Suprapubic skin (tissue), 4 donors: ENCODE results near the gene CYB5B. TPM values are rescaled to one million over a fixed set of nuclear protein-coding genes. Genes with fewer than 3 reads are reported as not detected.
"Not testable (repeated sequence)": the region's sequence is repeated elsewhere in the genome, so short reads cannot be mapped to it uniquely, and the experiment has no call there.

Experiments
- DNase-seq, 2 donors: peaks; one replicate each; pipeline ENCODE4 v3.0.0-alpha.2; 2019; ENCODE audit warnings: low spot score in 2 of 2
- H3K27ac ChIP-seq: fragments of 200-600 bp; sonication (generic); one replicate; pipeline ENCODE4 v1.5.1; 2019
- H3K27me3 ChIP-seq: fragments of 200-600 bp; sonication (generic); one replicate; pipeline ENCODE4 v1.5.1; 2019
- H3K36me3 ChIP-seq: fragments of 200-600 bp; sonication (generic); one replicate; pipeline ENCODE4 v1.5.1; 2019
- H3K4me1 ChIP-seq: fragments of 200-600 bp; sonication (generic); one replicate; pipeline ENCODE4 v1.5.1; 2019
- H3K4me3 ChIP-seq: fragments of 200-600 bp; sonication (generic); one replicate; pipeline ENCODE4 v1.5.1; 2019; ENCODE audit warnings: mild to moderate bottlenecking
- H3K9me3 ChIP-seq: fragments of 200-600 bp; sonication (generic); one replicate; pipeline ENCODE4 v1.5.1; 2019
- EP300 ChIP-seq: sonication (generic); formaldehyde crosslinking; IDR thresholded peaks from one replicate; pipeline ENCODE4 v1.6.1; 2017; ENCODE audit warnings: antibody characterized with exemption
- POLR2A ChIP-seq, 2 donors: fragments of 450-650 bp; IDR thresholded peaks; one replicate each; pipeline ENCODE4 v1.6.1; 2017; ENCODE audit warnings: antibody characterized with exemption in 2 of 2, mild to moderate bottlenecking in 2 of 2, moderate library complexity in 2 of 2
- POLR2AphosphoS5 ChIP-seq, 3 donors: sonication (generic); formaldehyde crosslinking; IDR thresholded peaks; one replicate each; pipeline ENCODE4 v1.6.1; 2017; ENCODE audit warnings: antibody characterized with exemption in 3 of 3
- WGBS: methylation state at CpG from one replicate; pipeline ENCODE4 v1.1.5; 2018; 5-methylcytosine and 5-hydroxymethylcytosine counted together
- total RNA-seq, 4 donors: library from RNA; depleted of rRNA; stranded (reverse); fragments of >200 nt; gene quantifications; one replicate each; pipeline ENCODE4 v1.1.0, GENCODE V29; 2016
- TF ChIP-seq, protein P1 (sequence below), 2 donors: fragments of 200-600 bp in 1 of 2; fragments of 450-650 bp in 1 of 2; sonication (generic) in 1 of 2; IDR thresholded peaks; one replicate each; pipeline ENCODE4 v1.5.1; 2016 to 2019; ENCODE audit warnings: antibody characterized with exemption in 2 of 2, mild to moderate bottlenecking in 1 of 2, moderate library complexity in 1 of 2

CYB5B gene
- total RNA-seq, 4 donors from 2014 or later: 33.2 to 69.1 (median 50.1) TPM

- Histone ChIP-seq H3K4me1 (peaks cover 28% of the 10 kb centered on the region), H3K36me3 (peaks cover 8% of the 10 kb centered on the region), H3K27ac (no peak overlapping the region), H3K9me3 (no peaks in the 10 kb centered on the region), H3K27me3 (no peaks in the 10 kb centered on the region), H3K4me3 (no peak overlapping the region)
- WGBS: 75% methylated on average over 1 of the region's 1 CpG
- DNase-seq: no peak
- TF ChIP-seq POLR2AphosphoS5 (IDR thresholded peaks at IDR 0.05) (no peak), EP300 (no peak), POLR2A (IDR thresholded peaks at IDR 0.05) (no peak)
- TF ChIP-seq, protein P1, sequence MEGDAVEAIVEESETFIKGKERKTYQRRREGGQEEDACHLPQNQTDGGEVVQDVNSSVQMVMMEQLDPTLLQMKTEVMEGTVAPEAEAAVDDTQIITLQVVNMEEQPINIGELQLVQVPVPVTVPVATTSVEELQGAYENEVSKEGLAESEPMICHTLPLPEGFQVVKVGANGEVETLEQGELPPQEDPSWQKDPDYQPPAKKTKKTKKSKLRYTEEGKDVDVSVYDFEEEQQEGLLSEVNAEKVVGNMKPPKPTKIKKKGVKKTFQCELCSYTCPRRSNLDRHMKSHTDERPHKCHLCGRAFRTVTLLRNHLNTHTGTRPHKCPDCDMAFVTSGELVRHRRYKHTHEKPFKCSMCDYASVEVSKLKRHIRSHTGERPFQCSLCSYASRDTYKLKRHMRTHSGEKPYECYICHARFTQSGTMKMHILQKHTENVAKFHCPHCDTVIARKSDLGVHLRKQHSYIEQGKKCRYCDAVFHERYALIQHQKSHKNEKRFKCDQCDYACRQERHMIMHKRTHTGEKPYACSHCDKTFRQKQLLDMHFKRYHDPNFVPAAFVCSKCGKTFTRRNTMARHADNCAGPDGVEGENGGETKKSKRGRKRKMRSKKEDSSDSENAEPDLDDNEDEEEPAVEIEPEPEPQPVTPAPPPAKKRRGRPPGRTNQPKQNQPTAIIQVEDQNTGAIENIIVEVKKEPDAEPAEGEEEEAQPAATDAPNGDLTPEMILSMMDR (IDR thresholded peaks at IDR 0.05): no peak
Measured at GRCh38 chr16:69440250-69440649, 15.8 kb downstream of the CYB5B start.

DNA sequence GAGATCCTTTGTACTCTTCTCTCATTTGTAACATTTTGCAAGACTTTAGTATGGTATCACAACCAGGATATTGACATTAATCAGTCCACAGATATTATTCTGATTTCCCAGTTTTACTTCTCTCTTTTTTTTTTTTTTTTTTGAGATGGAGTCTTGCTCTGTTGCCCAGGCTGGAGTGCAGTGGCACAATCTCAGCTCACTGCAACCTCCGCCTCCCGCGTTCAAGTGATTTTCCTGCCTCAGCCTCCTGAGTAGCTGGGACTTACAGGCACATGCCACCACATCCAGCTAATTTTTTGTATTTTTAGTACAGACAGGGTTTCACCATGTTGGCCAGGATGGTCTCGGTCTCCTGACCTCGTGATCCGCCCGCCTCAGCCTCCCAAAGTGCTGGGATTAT lies 16.6 kb downstream of the CYB5B start:
- not testable (repeated sequence) for H3K27ac ChIP-seq, DNase-seq, H3K36me3 ChIP-seq, H3K9me3 ChIP-seq, H3K4me3 ChIP-seq, H3K27me3 ChIP-seq
- peaks cover 32% of the 10 kb centered on the region for H3K4me1 ChIP-seq
- WGBS: 100% methylated on average over 7 of the region's 7 CpGs

DNA sequence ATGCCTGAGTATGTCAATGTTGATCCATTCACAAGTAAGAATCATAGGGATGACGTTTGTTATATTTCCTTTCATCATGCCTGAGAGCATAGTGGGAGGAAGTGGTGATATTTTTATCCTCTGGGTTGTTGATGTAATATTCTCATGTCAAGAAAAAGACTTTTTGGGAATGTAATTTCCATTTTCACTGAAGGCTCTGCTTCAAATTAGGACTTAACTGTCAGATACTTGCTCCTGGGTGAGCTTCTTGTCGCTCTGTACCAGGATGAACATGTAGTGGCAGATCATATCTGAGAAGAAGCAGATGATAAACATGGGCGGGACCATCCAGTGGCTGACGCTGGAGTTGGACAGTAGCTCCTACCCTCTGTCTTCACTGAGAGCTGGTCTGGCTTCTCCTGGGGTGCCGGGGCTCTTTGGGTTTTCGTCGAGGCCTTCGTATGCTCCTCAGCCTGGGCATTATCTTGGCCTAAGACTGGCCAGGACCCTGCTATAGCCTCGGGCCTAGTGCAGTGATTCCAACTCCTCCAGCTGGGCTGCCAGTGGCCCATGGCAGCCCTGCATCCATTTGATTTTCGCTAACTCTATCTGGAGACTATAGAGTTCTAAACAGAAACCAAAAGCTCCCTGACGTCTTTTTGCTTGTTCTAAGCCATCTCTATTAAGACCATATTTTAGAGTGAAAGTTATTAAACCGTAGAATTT lies 19.7 kb downstream of the CYB5B start:
- Histone ChIP-seq H3K27ac (peak overlapping the region; percentile 91), H3K9me3 (no peaks in the 10 kb centered on the region), H3K36me3 (peaks cover 14% of the 10 kb centered on the region), H3K4me1 (peaks cover 40% of the 10 kb centered on the region), H3K4me3 (peak overlapping the region; percentile 37), H3K27me3 (no peaks in the 10 kb centered on the region)
- TF ChIP-seq POLR2AphosphoS5 (IDR thresholded peaks at IDR 0.05) (no peak), POLR2A (IDR thresholded peaks at IDR 0.05) (peak in 1 of 2 donors; percentile 39)
- peak in 1 of 2 donors; percentile 75 for DNase-seq
- WGBS: 18% methylated on average over 12 of the region's 12 CpGs

DNA sequence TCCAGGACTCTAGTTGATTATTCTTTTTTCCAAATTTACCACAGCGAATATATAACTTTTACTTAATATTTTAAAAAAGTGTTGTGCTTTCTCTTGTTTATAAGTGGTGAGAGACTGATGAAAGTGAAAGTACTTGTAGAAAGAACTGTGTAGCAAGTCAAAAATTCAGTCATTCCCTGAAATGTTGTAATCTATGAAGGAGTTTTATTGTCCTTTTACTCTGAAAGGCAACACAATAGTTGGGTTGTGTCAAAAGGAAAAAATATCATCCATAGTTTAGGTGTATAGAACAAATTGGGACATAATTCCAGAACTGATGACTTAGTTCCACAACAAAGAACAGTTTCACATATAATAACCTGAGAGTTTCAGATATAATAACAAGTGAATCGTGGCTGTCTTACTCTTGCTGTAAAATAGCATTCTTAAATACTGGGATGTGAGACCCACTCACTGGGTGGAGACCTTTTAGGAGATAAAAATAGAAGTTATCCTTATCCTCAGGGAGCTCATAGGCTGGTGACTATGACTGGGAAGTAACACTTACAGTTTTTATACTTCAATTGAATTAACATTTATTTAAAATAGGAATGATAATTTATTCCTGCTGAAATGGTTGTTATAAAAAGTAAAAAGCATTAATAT lies 20.6 kb downstream of the CYB5B start:
- H3K27ac ChIP-seq: peak overlapping the region; percentile 91
- peaks cover 8% of the 10 kb centered on the region for H3K36me3 ChIP-seq
- no peaks in the 10 kb centered on the region for H3K9me3 ChIP-seq
- WGBS: 14% methylated on average over 2 of the region's 2 CpGs
- peaks cover 47% of the 10 kb centered on the region for H3K4me1 ChIP-seq
- H3K27me3 ChIP-seq: no peaks in the 10 kb centered on the region
- DNase-seq: no peak
- TF ChIP-seq POLR2AphosphoS5 (IDR thresholded peaks at IDR 0.05) (no peak), EP300 (no peak), POLR2A (IDR thresholded peaks at IDR 0.05) (no peak)
- TF ChIP-seq, protein P1 (IDR thresholded peaks at IDR 0.05): no peak
- peak overlapping the region; percentile 37 for H3K4me3 ChIP-seq

DNA sequence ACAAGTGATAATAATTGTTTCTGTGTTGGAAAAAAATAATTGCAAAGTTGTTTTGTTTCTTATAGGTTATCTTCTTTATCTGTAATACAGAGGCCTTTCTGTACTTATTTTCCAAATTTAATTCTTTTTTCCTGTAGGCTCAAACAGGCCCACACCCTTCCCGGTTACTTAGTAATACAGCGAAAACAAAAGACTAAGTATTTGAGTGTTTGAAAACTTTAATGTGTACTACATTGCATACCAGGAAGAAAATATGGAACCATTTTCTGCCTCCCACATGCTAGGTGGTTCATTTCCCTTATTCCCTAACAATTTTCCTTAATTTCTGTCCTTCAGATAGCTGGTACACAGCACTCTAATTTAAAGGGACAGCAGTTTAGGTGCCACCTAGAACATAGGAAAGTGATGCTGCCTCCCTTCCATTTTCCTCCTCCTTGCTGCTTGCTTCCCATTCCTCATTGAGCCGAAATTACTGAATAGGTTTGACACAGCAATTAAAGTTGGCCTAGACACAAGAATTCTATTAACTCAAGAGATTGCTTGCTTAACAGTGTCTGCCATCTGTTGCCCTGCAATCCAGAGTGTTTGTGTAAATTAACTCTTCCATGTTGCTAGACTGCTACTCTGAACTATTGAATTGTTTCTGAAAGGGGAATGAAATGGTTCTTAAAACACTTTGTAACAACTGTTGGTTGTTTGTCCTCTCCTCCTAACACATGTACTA lies 24.2 kb downstream of the CYB5B start:
- Histone ChIP-seq H3K4me1 (peaks cover 42% of the 10 kb centered on the region), H3K9me3 (no peaks in the 10 kb centered on the region), H3K27me3 (no peaks in the 10 kb centered on the region), H3K27ac (peak overlapping the region; percentile 52), H3K36me3 (peaks cover 6% of the 10 kb centered on the region), H3K4me3 (no peak overlapping the region)
- no peak for DNase-seq
- 27% methylated on average over 3 of the region's 3 CpGs for WGBS
- TF ChIP-seq EP300: no peak
- TF ChIP-seq POLR2AphosphoS5 (IDR thresholded peaks at IDR 0.05): peak in 1 of 3 donors; percentile 16

DNA sequence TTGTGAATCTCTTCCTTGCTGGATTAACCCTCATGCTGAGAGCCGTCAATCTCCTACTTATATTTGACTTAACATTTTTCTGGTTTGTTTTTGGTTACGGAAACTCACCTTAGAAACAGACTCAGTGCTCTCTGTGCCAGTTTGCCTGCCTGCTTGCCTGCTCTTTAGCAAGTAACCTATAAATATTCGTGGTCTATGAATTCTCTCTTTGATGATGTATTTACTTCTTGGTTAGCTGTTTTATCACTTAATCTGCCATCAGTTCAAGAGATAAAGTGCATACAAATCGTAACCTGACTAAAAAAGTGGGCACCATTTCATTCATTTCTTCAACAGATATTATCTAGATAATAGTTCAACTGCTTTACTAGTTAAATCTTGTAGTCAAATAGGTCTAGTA lies 26.7 kb downstream of the CYB5B start:
- no peak overlapping the region for H3K4me3 ChIP-seq
- no peak for TF ChIP-seq POLR2A (IDR thresholded peaks at IDR 0.05)
- 55% methylated on average over 4 of the region's 4 CpGs for WGBS
- peaks cover 6% of the 10 kb centered on the region for H3K36me3 ChIP-seq
- H3K27me3 ChIP-seq: no peaks in the 10 kb centered on the region
- no peak overlapping the region for H3K27ac ChIP-seq
- no peak for DNase-seq
- no peaks in the 10 kb centered on the region for H3K9me3 ChIP-seq
- H3K4me1 ChIP-seq: peaks cover 22% of the 10 kb centered on the region

DNA sequence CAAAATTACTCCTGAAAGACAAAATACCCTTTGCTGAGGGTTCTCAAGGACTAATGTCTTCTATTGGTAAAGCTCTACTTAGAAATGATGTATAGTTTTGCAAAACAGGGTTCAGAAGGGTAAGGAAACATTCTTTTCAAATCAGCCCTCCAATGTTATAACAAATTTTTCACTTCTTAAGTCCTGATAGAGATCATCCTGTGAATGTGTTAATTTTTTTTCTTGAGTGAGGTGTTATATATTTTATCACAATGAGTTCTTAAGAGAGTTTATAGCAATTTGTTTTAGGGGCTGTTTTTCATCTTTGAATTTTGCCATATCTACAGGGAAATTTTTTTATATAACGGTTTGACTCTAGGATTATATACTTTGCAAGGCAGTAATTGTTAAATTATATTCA lies 29.5 kb downstream of the CYB5B start:
- Histone ChIP-seq H3K9me3 (no peaks in the 10 kb centered on the region), H3K27ac (no peak overlapping the region), H3K36me3 (no peaks in the 10 kb centered on the region), H3K4me3 (no peak overlapping the region), H3K4me1 (peaks cover 14% of the 10 kb centered on the region), H3K27me3 (no peaks in the 10 kb centered on the region)
- TF ChIP-seq, protein P1 (IDR thresholded peaks at IDR 0.05): no peak
- DNase-seq: no peak
- WGBS: 41% methylated on average over 1 of the region's 1 CpG
